ENCODE results near the gene IRS2.

DNA sequence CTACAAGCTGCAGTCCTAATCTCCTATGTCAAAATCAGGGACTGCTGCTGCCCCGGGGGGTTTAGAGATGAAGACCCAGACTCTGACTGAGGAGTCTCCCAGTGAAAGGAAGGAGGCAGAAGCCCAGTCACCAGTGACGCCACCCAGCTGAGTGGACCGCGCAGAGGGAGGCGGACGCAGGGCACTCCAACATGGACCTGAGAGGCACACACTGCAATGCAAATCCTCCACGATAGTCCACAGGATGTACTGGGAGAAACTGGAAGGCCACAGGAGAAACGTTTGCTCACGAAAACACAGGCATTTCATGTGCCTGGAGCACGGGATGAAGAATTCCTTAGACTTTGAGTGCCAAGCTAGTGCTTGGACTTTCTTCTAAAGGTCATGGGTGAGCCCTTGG, 58.3 kb downstream of the IRS2 start:
- TF ChIP-seq, protein P1, sequence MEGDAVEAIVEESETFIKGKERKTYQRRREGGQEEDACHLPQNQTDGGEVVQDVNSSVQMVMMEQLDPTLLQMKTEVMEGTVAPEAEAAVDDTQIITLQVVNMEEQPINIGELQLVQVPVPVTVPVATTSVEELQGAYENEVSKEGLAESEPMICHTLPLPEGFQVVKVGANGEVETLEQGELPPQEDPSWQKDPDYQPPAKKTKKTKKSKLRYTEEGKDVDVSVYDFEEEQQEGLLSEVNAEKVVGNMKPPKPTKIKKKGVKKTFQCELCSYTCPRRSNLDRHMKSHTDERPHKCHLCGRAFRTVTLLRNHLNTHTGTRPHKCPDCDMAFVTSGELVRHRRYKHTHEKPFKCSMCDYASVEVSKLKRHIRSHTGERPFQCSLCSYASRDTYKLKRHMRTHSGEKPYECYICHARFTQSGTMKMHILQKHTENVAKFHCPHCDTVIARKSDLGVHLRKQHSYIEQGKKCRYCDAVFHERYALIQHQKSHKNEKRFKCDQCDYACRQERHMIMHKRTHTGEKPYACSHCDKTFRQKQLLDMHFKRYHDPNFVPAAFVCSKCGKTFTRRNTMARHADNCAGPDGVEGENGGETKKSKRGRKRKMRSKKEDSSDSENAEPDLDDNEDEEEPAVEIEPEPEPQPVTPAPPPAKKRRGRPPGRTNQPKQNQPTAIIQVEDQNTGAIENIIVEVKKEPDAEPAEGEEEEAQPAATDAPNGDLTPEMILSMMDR (IDR thresholded peaks at IDR 0.05; ENCODE audit: extremely low read depth in 1 of 2, insufficient read depth in 1 of 2, low read depth in 1 of 2, low read length in 2 of 2): no peak
- TF ChIP-seq EZH2 (IDR thresholded peaks at IDR 0.05; ENCODE audit: borderline replicate concordance, low read depth, low read length, severe bottlenecking) (no peak), POLR2AphosphoS5 (IDR thresholded peaks at IDR 0.05; ENCODE audit: insufficient read depth, low read depth, low read length) (no peak), POLR2A (IDR thresholded peaks at IDR 0.05; ENCODE audit: low read depth, low read length) (no peak), MYC (IDR thresholded peaks at IDR 0.05; ENCODE audit: low read depth, low read length) (no peak), GATA2 (IDR thresholded peaks at IDR 0.05; ENCODE audit: insufficient read depth, insufficient read length, low read depth, low read length) (no peak), FOS (IDR thresholded peaks at IDR 0.05; ENCODE audit: borderline replicate concordance, insufficient read depth, low read length) (no peak)
- TF ChIP-seq, protein P2, sequence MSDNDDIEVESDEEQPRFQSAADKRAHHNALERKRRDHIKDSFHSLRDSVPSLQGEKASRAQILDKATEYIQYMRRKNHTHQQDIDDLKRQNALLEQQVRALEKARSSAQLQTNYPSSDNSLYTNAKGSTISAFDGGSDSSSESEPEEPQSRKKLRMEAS (IDR thresholded peaks at IDR 0.05; ENCODE audit: insufficient read depth, insufficient read length): no peak
